LNCAP (cell line): Measurements from ENCODE around the gene EFCAB5.

ENCODE experiments used
- TF ChIP-seq, protein P1 (sequence below): fragments of 450-650 bp; IDR thresholded peaks from 2 replicates; pipeline ENCODE4 v1.5.1; 2017; ENCODE audit warnings: mild to moderate bottlenecking

The EFCAB5 gene

GRCh38 chr17:30117675-30118081 is 176.2 kb downstream of the EFCAB5 start:
- TF ChIP-seq, protein P1, sequence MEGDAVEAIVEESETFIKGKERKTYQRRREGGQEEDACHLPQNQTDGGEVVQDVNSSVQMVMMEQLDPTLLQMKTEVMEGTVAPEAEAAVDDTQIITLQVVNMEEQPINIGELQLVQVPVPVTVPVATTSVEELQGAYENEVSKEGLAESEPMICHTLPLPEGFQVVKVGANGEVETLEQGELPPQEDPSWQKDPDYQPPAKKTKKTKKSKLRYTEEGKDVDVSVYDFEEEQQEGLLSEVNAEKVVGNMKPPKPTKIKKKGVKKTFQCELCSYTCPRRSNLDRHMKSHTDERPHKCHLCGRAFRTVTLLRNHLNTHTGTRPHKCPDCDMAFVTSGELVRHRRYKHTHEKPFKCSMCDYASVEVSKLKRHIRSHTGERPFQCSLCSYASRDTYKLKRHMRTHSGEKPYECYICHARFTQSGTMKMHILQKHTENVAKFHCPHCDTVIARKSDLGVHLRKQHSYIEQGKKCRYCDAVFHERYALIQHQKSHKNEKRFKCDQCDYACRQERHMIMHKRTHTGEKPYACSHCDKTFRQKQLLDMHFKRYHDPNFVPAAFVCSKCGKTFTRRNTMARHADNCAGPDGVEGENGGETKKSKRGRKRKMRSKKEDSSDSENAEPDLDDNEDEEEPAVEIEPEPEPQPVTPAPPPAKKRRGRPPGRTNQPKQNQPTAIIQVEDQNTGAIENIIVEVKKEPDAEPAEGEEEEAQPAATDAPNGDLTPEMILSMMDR = no peak

- TF ChIP-seq, protein P1 = no peak
Observed at GRCh38 chr17:30124273-30124796, 182.9 kb downstream of the EFCAB5 start.

GRCh38 chr17:30130121-30130520 is 188.7 kb downstream of the EFCAB5 start:
- TF ChIP-seq, protein P1 = no peak

- TF ChIP-seq, protein P1 = no peak
Observed at GRCh38 chr17:30132615-30133014, 191.2 kb downstream of the EFCAB5 start.

DNA sequence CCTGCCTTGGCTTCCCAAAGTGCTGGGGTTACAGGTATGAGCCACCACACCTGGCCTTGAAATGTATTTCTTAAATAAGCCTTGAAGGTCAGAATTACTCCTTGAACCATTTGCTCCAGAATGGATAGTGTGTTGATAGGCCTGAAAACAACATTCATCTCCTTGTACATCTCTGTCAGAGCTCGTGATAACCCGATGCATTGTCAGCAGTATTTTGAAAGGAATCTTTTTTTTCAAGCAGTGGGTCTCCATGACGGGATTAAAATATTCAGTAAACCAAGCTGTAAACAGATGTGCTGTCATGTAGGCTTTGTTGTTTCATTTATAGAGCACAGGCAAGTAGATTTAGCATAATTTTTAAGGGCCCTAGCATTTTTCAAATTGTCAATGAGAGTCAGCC is 191.8 kb downstream of the EFCAB5 start:
- TF ChIP-seq, protein P1 = no peak

GRCh38 chr17:30134551-30134950 is 193.1 kb downstream of the EFCAB5 start:
- TF ChIP-seq, protein P1 = no peak

GRCh38 chr17:30137158-30137557 is 195.7 kb downstream of the EFCAB5 start:
- TF ChIP-seq, protein P1 = no peak

GRCh38 chr17:30148376-30148775 is 206.9 kb downstream of the EFCAB5 start:
- TF ChIP-seq, protein P1 = no peak
